Neutrophil (primary cell): ENCODE results near the gene PGA3.

ENCODE experiments used
- H3K27ac ChIP-seq: fragments of 200-600 bp; sonication (generic); 2 replicates; pipeline ENCODE4 v1.5.1; 2016; ENCODE audit warnings: mild to moderate bottlenecking, moderate library complexity
- H3K27me3 ChIP-seq: fragments of 200-600 bp; sonication (generic); 2 replicates; pipeline ENCODE4 v1.6.0; 2016; ENCODE audit warnings: mild to moderate bottlenecking
- H3K36me3 ChIP-seq: fragments of 200-600 bp; sonication (generic); 2 replicates; pipeline ENCODE4 v1.5.1; 2017
- H3K4me1 ChIP-seq, 2 experiments: fragments of 200-600 bp in 1 of 2; sonication (generic) in 1 of 2; 1 replicate in 1 of 2; 2 replicates in 1 of 2; pipeline versions ENCODE4 v1.5.1 to v1.6.1; 2013 to 2016; ENCODE audit warnings: low read depth in 1 of 2, low read length in 1 of 2, mild to moderate bottlenecking in 1 of 2, moderate library complexity in 1 of 2; ENCODE audit not compliant: control insufficient read depth in 1 of 2, insufficient read depth in 1 of 2
- H3K4me3 ChIP-seq, 2 experiments: fragments of 200-600 bp in 1 of 2; sonication (generic) in 1 of 2; 1 replicate in 1 of 2; 2 replicates in 1 of 2; pipeline ENCODE4 v1.5.1; 2013 to 2016; ENCODE audit warnings: low read depth in 1 of 2, low read length in 1 of 2, mild to moderate bottlenecking in 1 of 2, moderate library complexity in 1 of 2
- H3K9me3 ChIP-seq: fragments of 200-600 bp; sonication (generic); 2 replicates; pipeline ENCODE4 v1.5.1; 2016
- CTCF ChIP-seq: fragments of 200-600 bp; sonication (generic); IDR thresholded peaks from 2 replicates; pipeline ENCODE4 v1.5.1; 2016; ENCODE audit warnings: antibody characterized with exemption

Gene PGA3

GRCh38 chr11:61168800-61169199, 34.5 kb upstream of the PGA3 start:
- TF ChIP-seq CTCF: no peak

GRCh38 chr11:61170566-61170965, 32.7 kb upstream of the PGA3 start:
- Histone ChIP-seq H3K4me1 (peaks cover 47 to 64% of the 10 kb centered on the region in 2 experiments), H3K4me3 (no peak overlapping the region), H3K9me3 (no peaks in the 10 kb centered on the region), H3K36me3 (no peaks in the 10 kb centered on the region), H3K27me3 (no peaks in the 10 kb centered on the region), H3K27ac (peak overlapping the region; percentile 90)
- TF ChIP-seq CTCF: no peak

More at GRCh38 chr11:61168800-61169199, 34.5 kb upstream of the PGA3 start:
- Histone ChIP-seq H3K36me3 (no peaks in the 10 kb centered on the region), H3K4me1 (peaks cover 65 to 82% of the 10 kb centered on the region in 2 experiments), H3K27ac (peak overlapping the region; percentile 90), H3K9me3 (no peaks in the 10 kb centered on the region), H3K4me3 (peak overlapping the region in 1 of 2 experiments; percentile 38), H3K27me3 (no peaks in the 10 kb centered on the region)

GRCh38 chr11:61171907-61172306, 31.4 kb upstream of the PGA3 start:
- no peaks in the 10 kb centered on the region for H3K27me3 ChIP-seq
- peak overlapping the region; percentile 90 for H3K27ac ChIP-seq

DNA sequence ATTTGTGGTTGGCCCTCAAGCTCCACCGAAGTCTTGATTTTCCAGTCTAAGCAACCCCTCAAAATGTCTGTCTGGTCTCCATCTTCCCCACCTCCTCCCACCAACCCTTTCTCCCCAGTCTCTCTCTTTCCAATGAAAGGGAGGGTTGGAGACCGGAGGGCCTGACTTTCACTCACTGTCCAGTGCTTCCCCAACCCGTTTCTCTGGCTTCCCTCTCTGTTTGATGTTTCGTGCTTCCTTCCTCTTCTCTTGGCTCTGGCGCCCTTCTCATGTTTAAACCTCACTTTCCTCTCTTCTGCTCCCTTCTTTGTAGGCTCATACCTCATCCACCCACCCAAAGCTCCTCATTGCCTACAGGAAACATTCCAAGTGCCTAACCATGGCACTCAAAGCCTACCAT, 31.0 kb upstream of the PGA3 start:
- H3K4me1 ChIP-seq: peaks cover 42 to 52% of the 10 kb centered on the region in 2 experiments
- H3K36me3 ChIP-seq: no peaks in the 10 kb centered on the region
- H3K4me3 ChIP-seq: peak overlapping the region; percentile 35 to 38
- no peaks in the 10 kb centered on the region for H3K9me3 ChIP-seq
- H3K27me3 ChIP-seq: no peaks in the 10 kb centered on the region
- peak overlapping the region; percentile 90 for H3K27ac ChIP-seq
- no peak for TF ChIP-seq CTCF

More at GRCh38 chr11:61171907-61172306, 31.4 kb upstream of the PGA3 start:
- TF ChIP-seq CTCF: no peak
- Histone ChIP-seq H3K36me3 (no peaks in the 10 kb centered on the region), H3K4me3 (peak overlapping the region; percentile 35 to 38), H3K9me3 (no peaks in the 10 kb centered on the region), H3K4me1 (peaks cover 46 to 56% of the 10 kb centered on the region in 2 experiments)

- no peaks in the 10 kb centered on the region for H3K27me3 ChIP-seq
These were observed 30.4 kb upstream of the PGA3 start for GRCh38 chr11:61172888-61173287.

More at GRCh38 chr11:61172888-61173287, 30.4 kb upstream of the PGA3 start:
- Histone ChIP-seq H3K4me1 (peaks cover 37 to 47% of the 10 kb centered on the region in 2 experiments), H3K9me3 (no peaks in the 10 kb centered on the region), H3K36me3 (no peaks in the 10 kb centered on the region), H3K27ac (peak overlapping the region; percentile 90), H3K4me3 (peak overlapping the region; percentile 35 to 38)
- TF ChIP-seq CTCF: no peak
